GM18502 (cell line): ENCODE measurements around the gene KCNAB1.

Experiments used
- ATAC-seq: cut with Tn5 transposase; IDR thresholded peaks from one replicate; pipeline ENCODE4 v1.9.1; 2021; ENCODE audit warnings: mild to moderate bottlenecking; ENCODE audit not compliant: unreplicated experiment, poor library complexity

KCNAB1 gene

GRCh38 chr3:156388497-156389448, 268.4 kb downstream of the KCNAB1 start:
- ATAC-seq = peak; percentile 80

- ATAC-seq = no peak
Measured at GRCh38 chr3:156389449-156389950, 269.1 kb downstream of the KCNAB1 start.

- ATAC-seq = no peak
Measured at GRCh38 chr3:156390846-156391245, 270.5 kb downstream of the KCNAB1 start.

DNA sequence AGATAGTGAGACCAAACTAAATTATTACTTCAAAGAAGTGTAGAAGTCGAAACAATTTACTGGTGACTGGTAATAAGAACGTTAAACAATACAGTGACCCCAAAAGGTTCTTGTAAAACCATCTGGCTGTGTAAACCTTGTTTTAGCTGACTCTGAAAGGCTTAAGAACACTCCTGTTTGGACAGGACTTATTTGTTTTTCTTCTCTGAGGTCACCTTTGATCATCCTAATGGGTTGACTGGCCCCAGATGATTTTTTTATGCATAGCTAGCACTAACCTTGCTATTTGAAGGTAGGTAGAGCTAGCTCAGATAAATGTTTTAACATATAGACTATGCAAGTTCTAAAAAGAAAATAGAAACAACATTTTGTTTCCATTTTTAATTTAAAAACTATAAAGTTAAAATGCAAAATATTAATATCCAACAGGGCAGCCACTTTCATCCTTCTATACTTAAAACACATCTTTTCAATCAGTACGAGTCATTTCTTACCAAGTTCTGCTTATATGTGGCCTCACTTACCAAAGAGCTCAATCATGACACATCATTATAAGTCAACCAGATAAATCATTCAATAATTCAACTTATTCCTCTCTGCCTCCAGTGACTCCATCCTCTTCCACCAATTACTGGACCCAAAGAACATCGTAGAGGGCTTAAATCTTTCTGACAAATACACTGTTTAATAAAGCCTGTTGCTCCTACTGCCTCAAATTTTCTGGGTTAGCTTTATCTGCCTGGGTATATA, 275.8 kb downstream of the KCNAB1 start:
- ATAC-seq = no peak

GRCh38 chr3:156396851-156397250, 276.5 kb downstream of the KCNAB1 start:
- ATAC-seq = no peak

DNA sequence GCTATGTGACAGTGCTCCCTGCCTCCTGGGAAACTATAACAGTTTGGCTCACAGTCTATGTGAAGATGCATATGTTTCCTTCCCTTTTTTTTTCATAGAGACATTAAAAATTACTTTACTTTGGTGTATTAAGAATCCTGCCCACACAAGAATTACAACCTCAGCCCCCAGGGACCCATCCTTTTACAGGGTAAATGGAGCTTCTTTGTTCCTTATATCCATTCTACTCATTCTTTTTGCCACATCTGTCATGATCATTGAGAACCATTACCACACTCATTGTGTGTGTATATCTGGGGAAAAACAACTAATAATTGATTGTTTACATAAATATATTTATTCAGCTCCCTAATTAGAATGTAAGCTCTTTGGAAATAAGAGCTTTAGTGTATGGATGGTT, 277.2 kb downstream of the KCNAB1 start:
- ATAC-seq = no peak

DNA sequence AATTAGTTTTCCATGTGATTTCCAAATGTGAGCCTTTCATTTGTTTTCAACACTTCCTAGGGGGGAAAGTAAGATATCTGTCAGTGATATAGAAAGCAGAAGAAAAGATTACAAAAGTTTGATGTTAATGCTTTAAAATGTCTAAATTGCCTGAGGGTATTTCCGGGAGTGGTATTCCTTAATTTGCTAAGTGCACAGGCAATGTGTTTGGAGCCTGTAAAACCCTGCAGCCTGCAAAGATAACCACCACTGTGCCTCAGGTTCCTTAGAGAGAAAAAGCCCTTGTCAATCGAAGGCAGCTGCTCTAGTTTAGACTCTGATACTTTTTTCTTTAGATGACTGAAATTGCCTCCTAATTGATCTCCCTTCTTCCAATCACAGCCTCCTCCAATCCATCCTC, 279.7 kb downstream of the KCNAB1 start:
- no peak for ATAC-seq

GRCh38 chr3:156400735-156401134, 280.4 kb downstream of the KCNAB1 start:
- ATAC-seq = no peak

GRCh38 chr3:156404217-156404616, 283.8 kb downstream of the KCNAB1 start:
- no peak for ATAC-seq

DNA sequence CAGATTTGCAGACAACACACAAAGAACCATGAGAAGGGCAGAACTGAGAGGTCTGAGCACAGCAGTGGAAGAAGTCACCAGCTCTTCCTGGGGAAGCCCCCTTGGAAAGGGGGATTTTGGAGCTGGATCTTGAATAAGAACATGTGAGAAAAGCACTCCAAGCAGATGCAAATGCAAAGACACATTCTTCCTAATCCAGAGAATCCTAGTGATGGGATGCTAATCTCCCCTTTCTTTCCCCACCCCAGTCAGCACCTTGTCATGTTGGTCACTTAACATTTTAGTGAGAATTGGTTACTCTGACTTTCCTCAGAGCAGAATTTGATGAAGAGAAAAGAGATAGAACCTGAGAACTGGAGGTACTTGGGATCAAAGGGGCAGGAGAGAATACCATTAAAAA, 286.0 kb downstream of the KCNAB1 start:
- no peak for ATAC-seq

DNA sequence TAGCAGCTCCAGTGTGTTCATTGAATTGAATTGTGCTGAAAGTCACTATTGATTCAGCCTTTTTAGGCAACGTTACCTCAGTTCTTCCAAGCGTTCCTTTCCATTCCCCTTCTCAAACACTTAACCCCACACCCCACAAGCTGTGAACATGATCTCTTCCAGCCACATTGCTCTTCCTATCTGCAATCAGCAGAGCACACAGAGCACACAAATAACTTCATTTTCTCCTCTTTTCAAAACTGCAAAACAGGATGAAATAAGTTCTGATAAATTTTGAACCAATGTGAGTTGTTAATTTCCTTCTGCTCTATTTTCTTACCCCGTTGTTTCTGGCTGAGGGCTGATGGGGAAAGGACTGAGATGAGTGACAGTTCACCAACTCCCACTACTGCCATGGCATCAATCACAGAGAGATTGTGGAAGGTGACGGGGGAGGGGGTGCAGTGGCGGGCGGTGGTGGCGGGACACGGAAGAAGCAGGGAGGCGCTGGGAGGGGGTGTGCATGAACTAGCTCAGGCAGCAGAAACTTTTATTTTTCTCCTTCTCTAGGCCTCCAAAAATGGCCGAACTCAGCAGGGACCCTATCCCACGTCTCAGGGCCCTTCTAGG, 287.3 kb downstream of the KCNAB1 start:
- no peak for ATAC-seq

GRCh38 chr3:156409694-156410093, 289.3 kb downstream of the KCNAB1 start:
- no peak for ATAC-seq

- ATAC-seq = no peak
Measured at GRCh38 chr3:156412600-156412999, 292.2 kb downstream of the KCNAB1 start.

GRCh38 chr3:156413293-156413892, 293.0 kb downstream of the KCNAB1 start:
- no peak for ATAC-seq

DNA sequence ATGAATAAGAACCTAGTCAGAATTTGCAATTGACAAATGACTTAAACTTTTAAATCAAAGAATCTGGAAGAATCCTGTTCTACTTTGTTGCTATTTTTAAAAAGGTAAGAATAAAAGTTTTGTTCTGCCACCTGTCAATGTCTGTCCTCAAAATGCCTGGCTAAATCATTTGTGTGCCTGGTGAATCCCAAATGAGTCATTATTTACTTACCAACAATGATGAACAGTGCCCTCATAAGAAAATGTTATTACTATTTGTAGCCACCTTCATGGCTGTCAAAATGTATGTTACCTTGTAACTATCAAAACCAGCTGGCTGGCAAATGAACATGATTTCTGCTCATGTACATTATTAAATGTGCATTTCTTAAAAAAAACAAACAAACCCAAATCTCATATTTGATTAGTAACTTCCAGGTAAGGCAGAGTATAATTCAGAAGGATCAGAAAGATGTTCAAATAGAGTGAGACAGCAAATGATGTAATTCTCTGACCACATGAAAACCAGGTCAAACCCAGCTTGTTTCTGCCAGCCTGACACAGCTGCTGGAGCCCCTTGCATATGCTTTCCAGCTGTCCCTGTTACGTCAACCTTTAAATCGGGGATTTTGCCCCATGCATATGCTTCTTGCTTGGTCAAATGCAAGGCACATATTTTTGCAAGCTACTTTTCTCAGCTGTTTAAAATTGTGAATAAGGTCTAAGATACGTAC, 296.6 kb downstream of the KCNAB1 start:
- ATAC-seq = no peak

GRCh38 chr3:156417559-156418132, 297.3 kb downstream of the KCNAB1 start:
- no peak for ATAC-seq

GRCh38 chr3:156418428-156418827, 298.1 kb downstream of the KCNAB1 start:
- ATAC-seq = no peak

DNA sequence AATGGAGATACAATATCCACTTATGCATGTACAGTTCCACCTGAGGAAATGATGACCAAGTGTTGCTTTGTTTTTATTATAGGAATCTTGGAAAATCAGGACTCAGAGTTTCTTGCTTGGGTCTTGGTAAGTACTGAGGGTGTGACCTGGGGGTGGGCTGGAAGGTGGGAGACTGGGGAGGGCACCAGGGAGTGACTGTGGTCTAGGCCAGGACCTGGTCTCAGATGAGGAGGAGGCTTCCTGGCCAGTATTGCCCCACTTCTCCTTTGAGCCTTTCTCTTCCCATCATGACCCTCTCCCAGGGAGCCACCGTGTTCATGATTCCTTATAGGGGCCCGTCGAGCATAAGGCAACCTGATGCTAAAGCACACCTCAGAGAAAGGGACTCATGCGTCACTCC, 301.2 kb downstream of the KCNAB1 start:
- ATAC-seq = no peak

GRCh38 chr3:156424758-156425157, 304.4 kb downstream of the KCNAB1 start:
- no peak for ATAC-seq
